ENCODE results near the gene KNL1.

GRCh38 chr15:40555876-40556275 is 38.2 kb upstream of the KNL1 start:
- TF ChIP-seq EZH2 (IDR thresholded peaks at IDR 0.05; ENCODE audit: low read depth): no peak
- TF ChIP-seq CTCF (conservative IDR thresholded peaks at IDR 0.05): no peak

Measured in PC-9 (cell line).